Rectal smooth muscle tissue (tissue), 1 donor: ENCODE data around the gene RNU6-9.
A peak's percentile ranks its signal among the peaks of the same experiment; 100 is the strongest.
"Not testable (repeated sequence)": the region's sequence is repeated elsewhere in the genome, so short reads cannot be mapped to it uniquely, and the experiment has no call there.

Source experiments
- H3K27ac ChIP-seq: one replicate; pipeline ENCODE4 v1.7.0; 2013; ENCODE audit warnings: low read depth, low read length, inconsistent platforms
- H3K27me3 ChIP-seq: one replicate; pipeline ENCODE4 v1.7.0; 2013; ENCODE audit warnings: low read length; ENCODE audit not compliant: control insufficient read depth, insufficient read depth
- H3K36me3 ChIP-seq: one replicate; pipeline ENCODE4 v1.7.0; 2013; ENCODE audit warnings: low read length; ENCODE audit not compliant: control insufficient read depth, insufficient read depth
- H3K4me1 ChIP-seq: one replicate; pipeline ENCODE4 v1.7.0; 2013; ENCODE audit warnings: low read length; ENCODE audit not compliant: control insufficient read depth, insufficient read depth
- H3K4me3 ChIP-seq: one replicate; pipeline ENCODE4 v1.7.0; 2013; ENCODE audit warnings: low read length
- H3K9ac ChIP-seq: one replicate; pipeline ENCODE4 v1.7.0; 2013; ENCODE audit warnings: low read length

Gene RNU6-9

GRCh38 chr19:892894-893689 lies at the start of gene RNU6-9, which contains the start of gene MED16:
Gene RNU6-9, plus strand, starts transcription at chr19:893484.
Gene MED16, minus strand, starts transcription at chr19:893187. Its CDS starts 2,056 bp downstream, at chr19:891131.
- H3K27ac ChIP-seq: peak within 1 kb of the TSS; percentile 97
- H3K9ac ChIP-seq: peak within 1 kb of the TSS; percentile 56
- peak within 1 kb of the TSS; percentile 78 for H3K4me3 ChIP-seq
- H3K4me1 ChIP-seq: no peaks in the 10 kb centered on the region
- peaks cover 6% of the 10 kb centered on the region for H3K36me3 ChIP-seq
- no peaks in the 10 kb centered on the region for H3K27me3 ChIP-seq

- no peaks in the 10 kb centered on the region for H3K4me1 ChIP-seq
- no peak overlapping the region for H3K27ac ChIP-seq
- H3K36me3 ChIP-seq: no peaks in the 10 kb centered on the region
- peak overlapping the region; percentile 41 for H3K4me3 ChIP-seq
- peaks cover 23% of the 10 kb centered on the region for H3K27me3 ChIP-seq
- no peak overlapping the region for H3K9ac ChIP-seq
Observed at GRCh38 chr19:843836-844545, 49.3 kb upstream of the RNU6-9 start.

GRCh38 chr19:844546-844971 lies 48.7 kb upstream of the RNU6-9 start:
- H3K27ac ChIP-seq: no peak overlapping the region
- no peak overlapping the region for H3K4me3 ChIP-seq
- no peaks in the 10 kb centered on the region for H3K4me1 ChIP-seq
- no peak overlapping the region for H3K9ac ChIP-seq
- peaks cover 23% of the 10 kb centered on the region for H3K27me3 ChIP-seq
- H3K36me3 ChIP-seq: no peaks in the 10 kb centered on the region

GRCh38 chr19:845707-846521 lies 47.4 kb upstream of the RNU6-9 start:
- peaks cover 19% of the 10 kb centered on the region for H3K27me3 ChIP-seq
- no peaks in the 10 kb centered on the region for H3K36me3 ChIP-seq
- no peak overlapping the region for H3K9ac ChIP-seq

GRCh38 chr19:848386-848921 lies 44.8 kb upstream of the RNU6-9 start:
- Histone ChIP-seq H3K9ac (no peak overlapping the region), H3K36me3 (no peaks in the 10 kb centered on the region), H3K4me1 (peaks cover 8% of the 10 kb centered on the region), H3K4me3 (no peak overlapping the region), H3K27ac (peak overlapping the region; percentile 45), H3K27me3 (peaks cover 13% of the 10 kb centered on the region)

More at GRCh38 chr19:845707-846521, 47.4 kb upstream of the RNU6-9 start:
- Histone ChIP-seq H3K4me1 (peaks cover 3% of the 10 kb centered on the region), H3K4me3 (no peak overlapping the region), H3K27ac (no peak overlapping the region)

- not testable (repeated sequence) for H3K36me3 ChIP-seq, H3K9ac ChIP-seq, H3K4me1 ChIP-seq, H3K27ac ChIP-seq, H3K4me3 ChIP-seq
- peaks cover 13% of the 10 kb centered on the region for H3K27me3 ChIP-seq
Observed at GRCh38 chr19:849195-849594, 44.1 kb upstream of the RNU6-9 start.

GRCh38 chr19:850221-850978 lies 42.9 kb upstream of the RNU6-9 start:
- no peaks in the 10 kb centered on the region for H3K36me3 ChIP-seq
- peak overlapping the region; percentile 19 for H3K4me3 ChIP-seq
- peaks cover 6% of the 10 kb centered on the region for H3K27me3 ChIP-seq
- H3K9ac ChIP-seq: no peak overlapping the region
- peak overlapping the region; percentile 80 for H3K27ac ChIP-seq
- H3K4me1 ChIP-seq: peaks cover 8% of the 10 kb centered on the region

GRCh38 chr19:850979-851335 lies 42.3 kb upstream of the RNU6-9 start:
- peaks cover 8% of the 10 kb centered on the region for H3K4me1 ChIP-seq
- no peak overlapping the region for H3K9ac ChIP-seq
- H3K4me3 ChIP-seq: peak overlapping the region; percentile 19
- H3K27me3 ChIP-seq: peaks cover 5% of the 10 kb centered on the region
- no peaks in the 10 kb centered on the region for H3K36me3 ChIP-seq
- H3K27ac ChIP-seq: peak overlapping the region; percentile 80

GRCh38 chr19:852136-853013 lies 40.9 kb upstream of the RNU6-9 start, which contains the start of gene ELANE:
Gene ELANE, plus strand, starts transcription at chr19:852303. Its CDS starts 26 bp downstream, at chr19:852329.
- H3K4me3 ChIP-seq: no peak within 1 kb of the TSS
- no peaks in the 10 kb centered on the region for H3K36me3 ChIP-seq
- H3K4me1 ChIP-seq: peaks cover 8% of the 10 kb centered on the region
- no peak within 1 kb of the TSS for H3K9ac ChIP-seq
- peaks cover 4% of the 10 kb centered on the region for H3K27me3 ChIP-seq
- H3K27ac ChIP-seq: peak within 1 kb of the TSS; percentile 80

GRCh38 chr19:853014-853585 lies 40.2 kb upstream of the RNU6-9 start:
- peaks cover 4% of the 10 kb centered on the region for H3K27me3 ChIP-seq
- peaks cover 8% of the 10 kb centered on the region for H3K4me1 ChIP-seq
- no peak overlapping the region for H3K4me3 ChIP-seq
- no peaks in the 10 kb centered on the region for H3K36me3 ChIP-seq
- H3K27ac ChIP-seq: no peak overlapping the region
- no peak overlapping the region for H3K9ac ChIP-seq
